Measurements from ENCODE around the gene CLEC16A. TPM values are rescaled to one million over a fixed set of nuclear protein-coding genes. Genes with fewer than 3 reads are reported as not detected.

Gene CLEC16A
- total and polyA plus RNA-seq, 9 of the 15 experiments (the other 6 are each of a cell fraction or from before 2014, with no cell fraction given) = 1.00 to 22.3 (median 10.0) TPM

- TF ChIP-seq ZNF639 (CRISPR knock-in tag; conservative IDR thresholded peaks at IDR 0.05 in 1 of 2, IDR thresholded peaks at IDR 0.05 in 1 of 2) = peak in 1 of 2 experiments; percentile 85; a peak in 2 of 4 replicates
- TF ChIP-seq ZNF780A (CRISPR knock-in tag; IDR thresholded peaks at IDR 0.05) = no peak
- no peak; the same call in 1 of the 2 replicates for TF ChIP-seq EZH2 (IDR thresholded peaks at IDR 0.05; ENCODE audit: borderline replicate concordance, low read depth, low read length)
- TF ChIP-seq ELF1 (tag; IDR thresholded peaks at IDR 0.05) = no peak; the same call in 1 of the 2 replicates
- no peak for TF ChIP-seq RBFOX2 (IDR thresholded peaks at IDR 0.05; ENCODE audit: low read depth, low read length)
- TF ChIP-seq CBFB (CRISPR knock-in tag; IDR thresholded peaks at IDR 0.05) = no peak; the same call in 1 of the 2 replicates
- TF ChIP-seq THAP12 (CRISPR knock-in tag; IDR thresholded peaks at IDR 0.05) = no peak
- no peak for TF ChIP-seq MCM2 (IDR thresholded peaks at IDR 0.05; ENCODE audit: low read depth)
- TF ChIP-seq PYGO2 (tag; IDR thresholded peaks at IDR 0.05) = peak; percentile 83
- TF ChIP-seq THRB (CRISPR knock-in tag; conservative IDR thresholded peaks at IDR 0.05) = no peak
- TF ChIP-seq TOE1 (IDR thresholded peaks at IDR 0.05; ENCODE audit: borderline replicate concordance) = peak; percentile 64; the same call in 1 of the 2 replicates
- TF ChIP-seq TOE1 (CRISPR knock-in tag; IDR thresholded peaks at IDR 0.05; ENCODE audit: borderline replicate concordance, low read depth) = no peak
- no peak for TF ChIP-seq ZBTB8A (IDR thresholded peaks at IDR 0.05; ENCODE audit: partially characterized antibody)
- TF ChIP-seq ZNF431 (CRISPR knock-in tag; IDR thresholded peaks at IDR 0.05) = 0 out of 2 replicates have a peak, but pooled peaks have one; percentile 25
- no peak for TF ChIP-seq ZNF449 (CRISPR knock-in tag; IDR thresholded peaks at IDR 0.05)
- peak; percentile 98 for TF ChIP-seq CBFA2T2 (conservative IDR thresholded peaks at IDR 0.05)
- TF ChIP-seq FOXM1 (IDR thresholded peaks at IDR 0.05; ENCODE audit: low read depth) = peak; percentile 96
- no peak for TF ChIP-seq FOXM1 (CRISPR knock-in tag; IDR thresholded peaks at IDR 0.05; ENCODE audit: low read depth)
- no peak for TF ChIP-seq ZNF23 (CRISPR knock-in tag; IDR thresholded peaks at IDR 0.05)
- no peak for TF ChIP-seq MTF1 (CRISPR knock-in tag; IDR thresholded peaks at IDR 0.05; ENCODE audit: borderline replicate concordance)
- TF ChIP-seq E2F3 (CRISPR knock-in tag; IDR thresholded peaks at IDR 0.05) = no peak
These were observed 160.9 kb downstream of the CLEC16A start (continued) for GRCh38 chr16:11105038-11105903.

Measured in K562 (cell line).